ENCODE measurements around the gene SLC39A2. TPM values are rescaled to one million over a fixed set of nuclear protein-coding genes. Genes with fewer than 3 reads are reported as not detected.

SLC39A2 gene
- total and polyA plus RNA-seq, 2 donors (not counting 3 experiments of a cell fraction or from before 2014, with no cell fraction given) = 0.06 TPM; not detected in 1

DNA sequence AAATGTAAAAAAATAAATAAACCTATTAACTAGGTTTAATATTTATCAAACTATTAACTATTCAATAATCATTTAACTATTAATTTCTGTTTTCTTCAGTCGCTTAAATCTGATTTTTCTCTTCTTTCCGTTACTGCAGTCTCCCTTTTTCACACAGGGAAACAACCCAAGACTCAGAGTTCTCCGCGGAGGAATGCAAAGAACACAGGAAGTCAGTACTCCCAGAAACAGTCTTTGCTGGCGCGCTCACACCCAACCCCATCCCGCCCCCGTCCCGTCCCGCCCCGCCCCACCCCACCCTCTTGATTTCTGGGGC is 9.7 kb upstream of the SLC39A2 start:
- H3K4me1 ChIP-seq (ENCODE audit: control insufficient read depth, extremely low read depth, insufficient read depth, low read length) = peaks cover 21% of the 10 kb centered on the region
- intact Hi-C loops (cut with micrococcal nuclease) (loop anchor here (2.0 kb wide), 1 partner anchor 19 kb away; no protein-coding TSS in a partner anchor), dilution Hi-C loops (cut with MboI; ENCODE audit: extremely low pct_ligation_motif_present, low sequenced_read_pairs) (no loop called here)
- H3K27me3 ChIP-seq (ENCODE audit: control insufficient read depth in 2 of 2, insufficient read depth in 2 of 2, low read length in 2 of 2) = no peaks in the 10 kb centered on the region
- H3K4me3 ChIP-seq (replicated peaks in 1 of 3; ENCODE audit: insufficient read depth in 1 of 3, low read depth in 1 of 3, low read length in 3 of 3) = peak overlapping the region in 2 of 3 experiments; percentile 73 to 97
- no peaks in the 10 kb centered on the region for H3K9me1 ChIP-seq (replicated peaks; ENCODE audit: control insufficient read depth, extremely low read depth, insufficient read depth, low read length)
- H3K9ac ChIP-seq (replicated peaks; ENCODE audit: extremely low read depth, insufficient read depth, low read length) = peak overlapping the region; percentile 58
- no peak for DNase-seq (ENCODE audit: low read depth, low spot score)
- H2AFZ ChIP-seq (ENCODE audit: low read depth, low read length) = peak overlapping the region; percentile 99
- no peak for FAIRE-seq
- no peaks in the 10 kb centered on the region for H3K9me3 ChIP-seq (replicated peaks; ENCODE audit: control insufficient read depth, insufficient read depth, low read length)
- H3K27ac ChIP-seq (ENCODE audit: insufficient read depth, low read depth, low read length) = peak overlapping the region; percentile 53
- no peaks in the 10 kb centered on the region for H4K20me1 ChIP-seq (replicated peaks; ENCODE audit: control insufficient read depth, extremely low read depth, insufficient read depth, low read length)
- TF ChIP-seq FOS (IDR thresholded peaks at IDR 0.05; ENCODE audit: borderline replicate concordance, insufficient read depth, low read length) = no peak
- TF ChIP-seq POLR2AphosphoS5 (IDR thresholded peaks at IDR 0.05; ENCODE audit: insufficient read depth, low read depth, low read length) = peak; percentile 7
- peak; percentile 54 for TF ChIP-seq POLR2A (IDR thresholded peaks at IDR 0.05; ENCODE audit: low read depth, low read length)
- TF ChIP-seq GATA2 (IDR thresholded peaks at IDR 0.05; ENCODE audit: insufficient read depth, insufficient read length, low read depth, low read length) = no peak
- TF ChIP-seq, protein P1, sequence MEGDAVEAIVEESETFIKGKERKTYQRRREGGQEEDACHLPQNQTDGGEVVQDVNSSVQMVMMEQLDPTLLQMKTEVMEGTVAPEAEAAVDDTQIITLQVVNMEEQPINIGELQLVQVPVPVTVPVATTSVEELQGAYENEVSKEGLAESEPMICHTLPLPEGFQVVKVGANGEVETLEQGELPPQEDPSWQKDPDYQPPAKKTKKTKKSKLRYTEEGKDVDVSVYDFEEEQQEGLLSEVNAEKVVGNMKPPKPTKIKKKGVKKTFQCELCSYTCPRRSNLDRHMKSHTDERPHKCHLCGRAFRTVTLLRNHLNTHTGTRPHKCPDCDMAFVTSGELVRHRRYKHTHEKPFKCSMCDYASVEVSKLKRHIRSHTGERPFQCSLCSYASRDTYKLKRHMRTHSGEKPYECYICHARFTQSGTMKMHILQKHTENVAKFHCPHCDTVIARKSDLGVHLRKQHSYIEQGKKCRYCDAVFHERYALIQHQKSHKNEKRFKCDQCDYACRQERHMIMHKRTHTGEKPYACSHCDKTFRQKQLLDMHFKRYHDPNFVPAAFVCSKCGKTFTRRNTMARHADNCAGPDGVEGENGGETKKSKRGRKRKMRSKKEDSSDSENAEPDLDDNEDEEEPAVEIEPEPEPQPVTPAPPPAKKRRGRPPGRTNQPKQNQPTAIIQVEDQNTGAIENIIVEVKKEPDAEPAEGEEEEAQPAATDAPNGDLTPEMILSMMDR (IDR thresholded peaks at IDR 0.05; ENCODE audit: extremely low read depth in 1 of 2, insufficient read depth in 1 of 2, low read depth in 1 of 2, low read length in 2 of 2) = no peak
- TF ChIP-seq MYC (IDR thresholded peaks at IDR 0.05; ENCODE audit: low read depth, low read length) = no peak
- TF ChIP-seq, protein P2, sequence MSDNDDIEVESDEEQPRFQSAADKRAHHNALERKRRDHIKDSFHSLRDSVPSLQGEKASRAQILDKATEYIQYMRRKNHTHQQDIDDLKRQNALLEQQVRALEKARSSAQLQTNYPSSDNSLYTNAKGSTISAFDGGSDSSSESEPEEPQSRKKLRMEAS (IDR thresholded peaks at IDR 0.05; ENCODE audit: insufficient read depth, insufficient read length) = no peak
- no peak for TF ChIP-seq EZH2 (IDR thresholded peaks at IDR 0.05; ENCODE audit: borderline replicate concordance, low read depth, low read length, severe bottlenecking)
- TF ChIP-seq JUN (IDR thresholded peaks at IDR 0.05; ENCODE audit: borderline replicate concordance, insufficient read depth, insufficient read length, low read depth) = no peak
- ChIA-PET POLR2A (no interaction called here), CTCF (interaction anchor here (1.0 to 3.8 kb wide), 2 partner anchors 15 to 18 kb away, joined by 5 to 34 read pairs; no protein-coding TSS in a partner anchor)
- BruUV-seq (replicated peaks) = no TSS peak
- peaks cover 19% of the 10 kb centered on the region for H3K79me2 ChIP-seq (ENCODE audit: control insufficient read depth, insufficient read depth, low read length)
- peak overlapping the region; percentile 92 for H3K4me2 ChIP-seq (ENCODE audit: insufficient read depth, low read length)
- H3K36me3 ChIP-seq (ENCODE audit: control insufficient read depth in 2 of 2, extremely low read depth in 1 of 2, insufficient read depth in 2 of 2, low read length in 2 of 2) = peaks cover 3 to 4% of the 10 kb centered on the region in 2 experiments
